ENCODE data around the gene CUL4A.
A peak's percentile ranks its signal among the peaks of the same experiment; 100 is the strongest.
"Not testable (repeated sequence)": the region's sequence is repeated elsewhere in the genome, so short reads cannot be mapped to it uniquely, and the experiment has no call there.

The CUL4A gene

DNA sequence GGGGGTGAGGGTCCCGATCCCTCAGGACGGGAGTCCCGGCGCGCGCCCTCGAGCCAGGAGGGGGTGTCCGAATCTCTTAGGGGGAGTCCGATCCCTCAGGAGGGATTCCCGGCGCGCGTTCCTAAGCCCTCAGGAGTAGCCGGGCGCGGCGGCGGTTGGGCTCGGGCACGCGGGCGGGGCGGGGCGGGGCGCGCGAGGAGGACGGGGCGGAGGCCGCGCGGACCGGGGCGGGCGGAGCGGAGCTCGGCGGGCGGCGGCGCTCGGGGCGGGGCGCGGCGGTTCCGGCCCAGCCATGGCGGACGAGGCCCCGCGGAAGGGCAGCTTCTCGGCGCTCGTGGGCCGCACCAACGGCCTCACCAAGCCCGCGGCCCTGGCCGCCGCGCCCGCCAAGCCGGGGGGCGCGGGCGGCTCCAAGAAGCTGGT lies at the start of gene CUL4A:
Gene CUL4A, plus strand, starts transcription at position 278 of the 423 bp plus-strand sequence. Its CDS starts 15 bp downstream, at position 293.
- Mint-ChIP-seq H3K4me1 (peaks cover 51% of the 10 kb centered on the region), H3K36me3 (peaks cover 45% of the 10 kb centered on the region), H3K9me3 (no peaks in the 10 kb centered on the region), H3K4me3 (peak within 1 kb of the TSS; percentile 88), H3K27ac (peak within 1 kb of the TSS; percentile 72)
- ATAC-seq (peak; percentile 70), DNase-seq (ENCODE audit: low spot score in 2 of 2) (peak; percentile 53 to 66)

GRCh38 chr13:113159701-113160100 lies 49.7 kb upstream of the CUL4A start:
- ATAC-seq (no peak), DNase-seq (ENCODE audit: low spot score in 2 of 2) (no peak)
- peak overlapping the region; percentile 65 for H3K27ac Mint-ChIP-seq
- H3K4me3 Mint-ChIP-seq, result no peak overlapping the region
- H3K4me1 Mint-ChIP-seq, result peaks cover 33% of the 10 kb centered on the region
- H3K9me3 Mint-ChIP-seq, result peaks cover 13% of the 10 kb centered on the region
- H3K36me3 Mint-ChIP-seq, result peaks cover 22% of the 10 kb centered on the region

GRCh38 chr13:113160983-113161382 lies 48.4 kb upstream of the CUL4A start:
- peaks cover 14% of the 10 kb centered on the region for H3K36me3 Mint-ChIP-seq
- H3K4me3 Mint-ChIP-seq, result peak overlapping the region; percentile 61
- H3K27ac Mint-ChIP-seq, result peak overlapping the region; percentile 87

GRCh38 chr13:113161433-113161832 lies 48.0 kb upstream of the CUL4A start:
- Mint-ChIP-seq H3K4me1 (peaks cover 49% of the 10 kb centered on the region), H3K27ac (peak overlapping the region; percentile 87), H3K9me3 (no peaks in the 10 kb centered on the region), H3K36me3 (peaks cover 14% of the 10 kb centered on the region), H3K4me3 (peak overlapping the region; percentile 61)
- ATAC-seq (no peak), DNase-seq (ENCODE audit: low spot score in 2 of 2) (no peak)

More at GRCh38 chr13:113160983-113161382, 48.4 kb upstream of the CUL4A start:
- peaks cover under 1% of the 10 kb centered on the region for H3K9me3 Mint-ChIP-seq
- DNase-seq (ENCODE audit: low spot score in 2 of 2) (no peak), ATAC-seq (no peak)
- H3K4me1 Mint-ChIP-seq, result peaks cover 44% of the 10 kb centered on the region

- peaks cover 53% of the 10 kb centered on the region for H3K4me1 Mint-ChIP-seq
- not testable (repeated sequence) for ATAC-seq; H3K9me3 Mint-ChIP-seq; H3K27ac Mint-ChIP-seq; H3K4me3 Mint-ChIP-seq; DNase-seq (ENCODE audit: low spot score in 2 of 2)
- H3K36me3 Mint-ChIP-seq, result peaks cover 14% of the 10 kb centered on the region
These were observed 47.4 kb upstream of the CUL4A start for GRCh38 chr13:113161975-113162374.

DNA sequence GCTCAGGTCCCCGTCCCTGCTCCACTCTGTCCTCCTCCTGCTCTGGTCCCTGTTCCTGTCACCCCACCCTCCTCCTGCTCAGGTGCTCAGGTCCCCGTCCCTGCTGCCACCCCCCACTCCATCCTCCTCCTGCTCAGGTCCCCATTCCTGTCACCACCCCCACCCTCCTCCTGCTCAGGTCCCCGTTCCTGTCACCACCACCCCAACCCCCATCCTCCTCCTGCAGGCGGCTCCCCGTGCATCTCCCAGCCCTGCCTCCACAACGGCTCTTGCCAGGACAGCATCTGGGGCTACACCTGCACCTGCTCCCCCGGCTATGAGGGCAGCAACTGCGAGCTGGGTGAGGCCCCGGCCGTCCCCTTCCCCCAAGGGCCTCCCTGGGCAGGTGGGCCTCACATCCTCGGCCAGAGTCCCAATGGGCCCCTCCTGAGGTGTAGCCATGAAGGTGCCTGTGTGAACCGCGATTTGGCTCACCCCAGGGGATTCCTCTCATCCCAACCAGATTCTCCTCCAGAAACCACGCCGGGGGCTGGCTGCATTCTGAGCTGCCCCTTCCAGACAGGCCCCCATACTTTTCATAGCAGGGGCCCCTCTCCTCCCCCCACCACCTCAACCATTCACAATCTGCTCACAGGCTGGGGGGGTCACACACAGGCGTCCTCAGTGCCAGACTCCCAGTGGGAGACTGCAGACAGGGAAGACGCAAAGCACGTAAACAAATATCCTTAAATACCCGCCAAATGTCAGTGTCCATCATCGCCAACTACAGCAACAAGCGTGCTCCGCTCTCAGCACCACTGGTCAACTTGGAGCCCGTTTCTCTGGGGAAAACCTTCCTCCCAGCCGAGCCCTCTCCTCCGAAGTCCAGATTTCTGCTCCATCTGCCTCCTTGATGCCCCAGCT lies 46.4 kb upstream of the CUL4A start:
- Mint-ChIP-seq H3K27ac (peak overlapping the region; percentile 80), H3K36me3 (peaks cover 16% of the 10 kb centered on the region), H3K4me3 (peak overlapping the region; percentile 61), H3K4me1 (peaks cover 47% of the 10 kb centered on the region), H3K9me3 (peaks cover 3% of the 10 kb centered on the region)
- DNase-seq (ENCODE audit: low spot score in 2 of 2) (no peak), ATAC-seq (peak; percentile 29)

DNA sequence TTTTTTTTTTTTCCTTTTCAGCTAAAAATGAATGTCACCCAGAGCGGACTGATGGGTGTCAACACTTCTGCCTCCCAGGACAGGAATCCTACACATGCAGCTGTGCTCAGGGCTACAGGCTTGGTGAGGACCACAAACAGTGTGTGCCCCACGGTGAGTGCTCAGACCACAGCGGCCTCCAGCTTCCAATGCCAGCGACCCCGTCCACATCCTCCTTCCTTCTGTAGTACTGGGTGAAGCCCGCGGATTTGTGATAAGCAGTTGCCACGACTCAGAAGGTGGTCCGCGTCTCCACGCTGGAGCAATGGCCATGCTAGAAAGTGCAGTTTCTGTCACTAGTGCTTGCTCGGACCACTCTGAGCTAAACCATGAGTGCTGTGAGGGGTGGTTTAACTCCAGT lies 44.9 kb upstream of the CUL4A start:
- ATAC-seq (no peak), DNase-seq (ENCODE audit: low spot score in 2 of 2) (no peak)
- H3K9me3 Mint-ChIP-seq, result peaks cover 6% of the 10 kb centered on the region
- H3K4me1 Mint-ChIP-seq, result peaks cover 48% of the 10 kb centered on the region
- no peak overlapping the region for H3K4me3 Mint-ChIP-seq
- no peak overlapping the region for H3K27ac Mint-ChIP-seq
- H3K36me3 Mint-ChIP-seq, result peaks cover 11% of the 10 kb centered on the region

GRCh38 chr13:113166266-113166665 lies 43.1 kb upstream of the CUL4A start:
- Mint-ChIP-seq H3K36me3 (peaks cover 14% of the 10 kb centered on the region), H3K4me3 (peak overlapping the region; percentile 29), H3K27ac (no peak overlapping the region), H3K4me1 (peaks cover 53% of the 10 kb centered on the region), H3K9me3 (peaks cover 6% of the 10 kb centered on the region)
- ATAC-seq (peak; percentile 97), DNase-seq (ENCODE audit: low spot score in 2 of 2) (no peak)

- Mint-ChIP-seq H3K4me1 (peaks cover 51% of the 10 kb centered on the region), H3K27ac (no peak overlapping the region), H3K9me3 (peaks cover 6% of the 10 kb centered on the region), H3K36me3 (peaks cover 18% of the 10 kb centered on the region), H3K4me3 (peak overlapping the region; percentile 29)
- ATAC-seq, result no peak
- no peak for DNase-seq (ENCODE audit: low spot score in 2 of 2)
These were observed 42.7 kb upstream of the CUL4A start for GRCh38 chr13:113166681-113167080.

DNA sequence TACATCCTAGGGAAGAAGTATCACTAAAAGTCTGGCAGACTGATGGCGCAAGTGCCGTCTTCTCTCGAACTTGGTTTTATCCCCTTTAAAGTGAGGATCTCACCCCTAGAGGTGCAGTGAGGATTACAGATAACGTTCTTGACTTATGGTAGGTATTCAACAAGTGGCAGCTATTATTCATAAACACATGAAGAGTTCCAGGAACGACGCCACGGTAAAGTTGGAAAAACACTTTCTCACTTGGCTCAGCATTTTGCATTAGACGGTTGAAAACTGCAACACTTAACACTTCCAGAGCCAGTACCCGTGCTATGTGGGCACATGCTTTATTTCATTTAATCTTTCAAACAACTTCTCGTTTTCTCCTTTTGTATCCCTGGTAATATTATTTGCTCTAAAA lies 42.3 kb upstream of the CUL4A start:
- no peak overlapping the region for H3K4me3 Mint-ChIP-seq
- peaks cover 51% of the 10 kb centered on the region for H3K4me1 Mint-ChIP-seq
- H3K27ac Mint-ChIP-seq, result no peak overlapping the region
- H3K36me3 Mint-ChIP-seq, result peaks cover 23% of the 10 kb centered on the region
- H3K9me3 Mint-ChIP-seq, result peaks cover 6% of the 10 kb centered on the region
- DNase-seq (ENCODE audit: low spot score in 2 of 2) (no peak), ATAC-seq (no peak)

DNA sequence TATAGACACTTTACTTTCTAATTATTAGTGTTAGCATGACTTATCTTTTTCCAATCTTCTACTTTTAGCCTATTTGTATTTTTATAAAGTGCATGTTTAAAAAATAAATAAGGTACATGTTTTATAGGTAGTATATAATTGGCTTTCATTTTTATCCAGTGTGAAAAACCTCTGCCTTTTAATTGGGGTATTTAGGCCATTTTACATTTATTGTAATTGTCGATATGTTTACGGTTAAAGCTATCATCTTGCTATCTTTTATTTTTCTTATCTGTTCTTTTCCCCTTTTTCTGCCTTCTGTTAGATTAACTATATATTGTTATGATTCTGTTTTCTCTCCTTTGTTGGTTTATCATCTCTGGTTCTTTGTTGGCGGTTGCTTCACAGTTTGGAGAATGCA lies 41.8 kb upstream of the CUL4A start:
- ATAC-seq, result no peak
- DNase-seq (ENCODE audit: low spot score in 2 of 2), result no peak
- Mint-ChIP-seq H3K4me3 (no peak overlapping the region), H3K36me3 (peaks cover 26% of the 10 kb centered on the region), H3K9me3 (peaks cover 6% of the 10 kb centered on the region), H3K27ac (no peak overlapping the region), H3K4me1 (peaks cover 51% of the 10 kb centered on the region)

DNA sequence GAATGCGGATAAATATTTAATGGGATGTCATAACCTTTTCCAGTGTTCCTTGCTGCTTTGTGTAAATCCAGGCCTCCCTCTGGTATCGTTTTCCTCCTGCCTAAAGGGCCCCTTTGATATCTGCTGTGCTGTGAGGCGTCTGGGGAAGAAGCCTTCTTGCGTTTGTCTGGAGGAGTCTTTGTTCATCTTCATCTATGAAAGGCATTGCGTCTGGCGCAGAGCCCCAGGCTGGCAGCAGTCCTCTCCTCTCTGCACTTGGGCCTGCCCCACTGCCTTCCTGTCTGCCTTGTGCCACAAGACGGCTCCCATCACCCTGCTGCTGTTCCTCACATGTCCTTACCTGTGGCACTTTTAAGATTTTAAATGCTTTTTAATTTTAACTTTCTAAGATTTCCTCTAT lies 41.2 kb upstream of the CUL4A start:
- H3K4me1 Mint-ChIP-seq, result peaks cover 48% of the 10 kb centered on the region

DNA sequence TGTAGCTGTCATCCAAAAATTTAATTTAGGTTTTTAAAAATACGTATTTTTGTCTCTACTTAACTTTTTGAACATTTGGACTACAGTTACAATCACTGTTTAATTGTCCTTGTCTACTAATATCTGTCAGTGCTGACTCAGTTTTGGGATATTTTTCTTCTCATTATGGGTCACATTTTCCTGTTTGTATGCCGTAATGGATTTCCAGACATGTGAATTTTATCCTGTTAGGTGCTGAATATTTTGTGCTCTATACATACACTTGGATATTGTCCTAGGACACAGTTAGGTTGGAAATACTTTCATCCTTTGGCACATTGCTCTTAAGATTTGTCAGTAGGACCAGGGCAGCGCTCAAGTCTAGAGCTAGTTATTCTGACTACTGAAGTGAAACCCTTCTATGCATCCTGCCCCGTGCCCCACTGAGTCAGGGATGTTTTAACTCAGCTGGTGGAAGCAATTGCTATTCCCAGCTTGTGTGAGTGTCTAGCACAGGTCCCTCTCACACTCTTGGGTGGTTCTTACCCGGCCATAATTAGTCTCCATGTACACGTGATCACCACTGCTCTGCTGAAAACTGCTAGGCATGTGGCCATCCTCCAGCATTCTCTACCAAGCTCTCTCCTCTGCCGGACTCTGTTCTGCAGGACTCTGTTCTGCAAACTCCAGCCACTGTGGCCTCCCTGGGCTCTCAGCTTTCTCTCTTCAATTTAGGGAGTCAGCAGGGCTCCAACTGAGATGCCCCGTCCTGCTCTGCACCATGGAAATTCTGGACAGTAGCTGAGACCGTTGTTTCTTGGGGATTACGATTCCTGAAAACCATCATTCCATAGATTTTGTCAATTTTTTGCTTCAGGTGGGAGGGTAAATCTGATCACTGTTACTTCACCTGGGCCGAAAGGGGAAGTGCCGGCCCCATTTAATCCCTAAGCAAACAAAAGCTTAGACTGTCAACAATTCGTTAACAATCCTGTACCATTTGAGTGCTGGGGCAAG lies 39.8 kb upstream of the CUL4A start:
- ATAC-seq (no peak), DNase-seq (ENCODE audit: low spot score in 2 of 2) (no peak)
- Mint-ChIP-seq H3K4me3 (no peak overlapping the region), H3K9me3 (peaks cover 6% of the 10 kb centered on the region), H3K36me3 (peaks cover 25% of the 10 kb centered on the region), H3K27ac (peak overlapping the region; percentile 17), H3K4me1 (peaks cover 40% of the 10 kb centered on the region)

More for the DNA sequence above, 41.2 kb upstream of the CUL4A start:
- Mint-ChIP-seq H3K9me3 (peaks cover 6% of the 10 kb centered on the region), H3K36me3 (peaks cover 26% of the 10 kb centered on the region), H3K27ac (no peak overlapping the region), H3K4me3 (no peak overlapping the region)
- ATAC-seq (no peak), DNase-seq (ENCODE audit: low spot score in 2 of 2) (no peak)

DNA sequence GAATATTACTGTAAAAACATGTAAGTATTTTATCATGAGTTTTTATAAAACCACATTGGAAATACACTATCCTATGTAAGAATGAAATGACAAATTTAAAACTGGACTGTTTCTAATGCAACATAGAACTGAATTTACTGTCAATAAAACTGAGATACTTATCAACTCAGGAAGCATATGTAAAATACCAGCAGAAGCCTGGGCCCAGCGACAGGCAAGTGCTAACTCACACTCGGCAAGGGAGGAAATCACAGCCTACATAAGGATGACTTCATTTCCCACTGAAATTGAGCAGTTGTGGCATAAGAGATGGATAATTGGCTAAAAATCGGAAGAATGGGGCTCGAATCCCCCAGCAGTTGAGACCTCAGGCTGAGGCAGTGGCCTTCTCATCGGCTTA lies 38.9 kb upstream of the CUL4A start:
- H3K4me3 Mint-ChIP-seq, result no peak overlapping the region
- H3K27ac Mint-ChIP-seq, result no peak overlapping the region
- H3K4me1 Mint-ChIP-seq, result peaks cover 32% of the 10 kb centered on the region
- H3K36me3 Mint-ChIP-seq, result peaks cover 34% of the 10 kb centered on the region
- peaks cover 6% of the 10 kb centered on the region for H3K9me3 Mint-ChIP-seq
- no peak for DNase-seq (ENCODE audit: low spot score in 2 of 2)
- no peak for ATAC-seq

Data from stimulated activated effector memory CD8-positive, alpha-beta T cell treated with anti-CD3 and anti-CD28 coated beads, Interleukin-12 subunit alpha, Interleukin-12 subunit beta, amount 100 ng/mL, for 72 hours (primary cell).